ENCODE data around the gene IP6K3.

The IP6K3 gene

GRCh38 chr6:33700391-33701050, 46.2 kb downstream of the IP6K3 start:
- DNase-seq: peak; percentile 3

GRCh38 chr6:33699739-33700138, 47.0 kb downstream of the IP6K3 start:
- no peak for DNase-seq

GRCh38 chr6:33699131-33699530, 47.6 kb downstream of the IP6K3 start:
- DNase-seq: no peak

- no peak for DNase-seq
Observed at GRCh38 chr6:33698494-33698893, 48.2 kb downstream of the IP6K3 start.

- DNase-seq: no peak
Observed at GRCh38 chr6:33697845-33698244, 48.9 kb downstream of the IP6K3 start.

GRCh38 chr6:33696548-33697518, 49.9 kb downstream of the IP6K3 start:
- peak; percentile 91 for DNase-seq

- no peak for DNase-seq
Observed at GRCh38 chr6:33696076-33696475, 50.6 kb downstream of the IP6K3 start.

GRCh38 chr6:33695451-33695887, 51.2 kb downstream of the IP6K3 start:
- no peak for DNase-seq

- no peak for DNase-seq
Observed at GRCh38 chr6:33694977-33695376, 51.7 kb downstream of the IP6K3 start.

GRCh38 chr6:33694401-33694931, 52.2 kb downstream of the IP6K3 start:
- no peak for DNase-seq

GRCh38 chr6:33693186-33694105, 53.3 kb downstream of the IP6K3 start:
- no peak for DNase-seq

GRCh38 chr6:33692760-33693158, 53.9 kb downstream of the IP6K3 start:
- DNase-seq: no peak

GRCh38 chr6:33692078-33692759, 54.5 kb downstream of the IP6K3 start:
- DNase-seq: no peak

- no peak for DNase-seq
Observed at GRCh38 chr6:33691456-33692077, 55.1 kb downstream of the IP6K3 start.

- DNase-seq: no peak
Observed at GRCh38 chr6:33690766-33691165, 55.9 kb downstream of the IP6K3 start.

- DNase-seq: no peak
Observed at GRCh38 chr6:33689879-33690278, 56.8 kb downstream of the IP6K3 start.

GRCh38 chr6:33689148-33689494, 57.6 kb downstream of the IP6K3 start:
- DNase-seq: no peak

GRCh38 chr6:33688451-33689147, 58.1 kb downstream of the IP6K3 start:
- DNase-seq: no peak

- no peak for DNase-seq
Observed at GRCh38 chr6:33688006-33688405, 58.7 kb downstream of the IP6K3 start.

- DNase-seq: no peak
Observed at GRCh38 chr6:33686981-33687975, 59.4 kb downstream of the IP6K3 start.

Measured in DMS153 (cell line).